Endodermal cell (in vitro differentiated cells): ENCODE results near the gene CYSLTR1. TPM values are rescaled to one million over a fixed set of nuclear protein-coding genes. Genes with fewer than 3 reads are reported as not detected.

ENCODE experiments used
- DNase-seq: peaks from one replicate; pipeline ENCODE4 v3.0.0-alpha.2; 2017
- H3K27ac ChIP-seq: 2 replicates; pipeline ENCODE4 v1.5.1; 2013; ENCODE audit warnings: mild to moderate bottlenecking, low read depth, low read length, moderate library complexity
- H3K27me3 ChIP-seq: 2 replicates; pipeline ENCODE4 v1.6.1; 2013; ENCODE audit warnings: mild to moderate bottlenecking, low read length, moderate library complexity; ENCODE audit not compliant: insufficient read depth, control insufficient read depth, poor library complexity, severe bottlenecking
- H3K36me3 ChIP-seq: 2 replicates; pipeline ENCODE4 v1.7.0; 2013; ENCODE audit warnings: mild to moderate bottlenecking, low read length, moderate library complexity; ENCODE audit not compliant: control insufficient read depth, insufficient read depth
- H3K4me1 ChIP-seq: one replicate; pipeline ENCODE4 v1.7.0; 2013; ENCODE audit warnings: low read length; ENCODE audit not compliant: control insufficient read depth, insufficient read depth
- H3K4me3 ChIP-seq: 2 replicates; pipeline ENCODE4 v1.5.1; 2013; ENCODE audit warnings: mild to moderate bottlenecking, low read length, moderate library complexity
- H3K9ac ChIP-seq: 2 replicates; pipeline ENCODE4 v1.6.1; 2013; ENCODE audit warnings: mild to moderate bottlenecking, low read length, moderate library complexity; ENCODE audit not compliant: poor library complexity, severe bottlenecking; ENCODE audit errors: extremely low read depth
- H3K9me3 ChIP-seq: 2 replicates; pipeline ENCODE4 v1.6.1; 2013; ENCODE audit warnings: mild to moderate bottlenecking, low read length, moderate library complexity; ENCODE audit not compliant: control insufficient read depth
- H3K27ac Mint-ChIP-seq: 2 replicates; pipeline ENCODE4 v1.8.0; 2020; ENCODE audit warnings: mixed read lengths
- H3K27me3 Mint-ChIP-seq: 2 replicates; pipeline ENCODE4 v1.8.0; 2021; ENCODE audit warnings: mild to moderate bottlenecking, mixed read lengths; ENCODE audit not compliant: insufficient read depth
- H3K36me3 Mint-ChIP-seq: 2 replicates; pipeline ENCODE4 v1.8.0; 2020; ENCODE audit warnings: low read depth, mixed read lengths
- H3K4me1 Mint-ChIP-seq: 2 replicates; pipeline ENCODE4 v1.8.0; 2020; ENCODE audit warnings: mixed read lengths
- H3K4me3 Mint-ChIP-seq: 2 replicates; pipeline ENCODE4 v1.8.0; 2020; ENCODE audit warnings: mild to moderate bottlenecking, moderate library complexity, mixed read lengths
- H3K9me3 Mint-ChIP-seq: 2 replicates; pipeline ENCODE4 v1.8.0; 2020; ENCODE audit warnings: mild to moderate bottlenecking, mixed read lengths
- CTCF ChIP-seq: fragments of 200-600 bp; sonication (generic); conservative IDR thresholded peaks from 2 replicates; pipeline ENCODE4 v1.5.0; 2021; ENCODE audit warnings: antibody characterized with exemption, mild to moderate bottlenecking
- WGBS, 2 experiments: methylation state at CpG; one replicate each; pipeline versions ENCODE4 v1.1.5 to v1.1.7; 2013; ENCODE audit warnings: missing lambda C conversion rate in 2 of 2, mixed read lengths in 1 of 2; ENCODE audit not compliant: insufficient coverage in 1 of 2, insufficient read length in 1 of 2; 5-methylcytosine and 5-hydroxymethylcytosine counted together
- total RNA-seq, 2 donors: library from RNA; stranded (reverse); fragmentation: NEBNext Ultra II Directional in 1 of 2; extraction: Animal tissue kit (Norgen Biotek cat#: 25700) in 1 of 2; gene quantifications; 2 replicates in 1 of 2; 3 replicates in 1 of 2; pipeline ENCODE4 v1.2.1, GENCODE V29; 2021

CYSLTR1 gene
- total RNA-seq, 2 donors from 2014 or later: 0.11 to 0.24 TPM

DNA sequence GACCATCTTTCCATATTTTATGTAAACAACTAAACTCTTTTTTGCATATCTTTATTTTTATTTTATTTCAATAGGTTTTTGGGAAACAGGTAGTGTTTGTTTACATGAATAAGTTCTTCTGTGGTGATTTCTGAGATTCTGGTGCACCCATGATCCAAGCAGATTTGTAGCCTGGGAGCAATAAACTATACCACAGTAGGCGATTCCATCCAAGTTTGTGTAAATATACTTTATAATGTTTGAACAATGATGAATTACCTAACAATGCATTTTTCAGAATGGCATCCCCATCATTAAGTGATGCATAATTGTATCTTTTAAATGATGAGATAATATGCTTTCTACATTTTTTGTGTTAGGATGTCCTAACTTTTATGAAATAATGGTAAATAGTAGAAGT lies 39.2 kb upstream of the CYSLTR1 start:
- no peaks in the 10 kb centered on the region for H3K9me3 ChIP-seq
- no peaks in the 10 kb centered on the region for H3K27me3 ChIP-seq
- no peak for DNase-seq
- no peaks in the 10 kb centered on the region for H3K4me1 ChIP-seq
- H3K9ac ChIP-seq: no peak overlapping the region
- Mint-ChIP-seq H3K27ac (no peak overlapping the region), H3K9me3 (peaks cover 46% of the 10 kb centered on the region), H3K4me3 (no peak overlapping the region), H3K36me3 (no peaks in the 10 kb centered on the region), H3K4me1 (no peaks in the 10 kb centered on the region), H3K27me3 (no peaks in the 10 kb centered on the region)
- no peaks in the 10 kb centered on the region for H3K36me3 ChIP-seq
- H3K27ac ChIP-seq: no peak overlapping the region
- no peak for TF ChIP-seq CTCF
- no CpG with 5 or more reads among the region's 1 CpG for WGBS, 2 experiments
- H3K4me3 ChIP-seq: no peak overlapping the region

DNA sequence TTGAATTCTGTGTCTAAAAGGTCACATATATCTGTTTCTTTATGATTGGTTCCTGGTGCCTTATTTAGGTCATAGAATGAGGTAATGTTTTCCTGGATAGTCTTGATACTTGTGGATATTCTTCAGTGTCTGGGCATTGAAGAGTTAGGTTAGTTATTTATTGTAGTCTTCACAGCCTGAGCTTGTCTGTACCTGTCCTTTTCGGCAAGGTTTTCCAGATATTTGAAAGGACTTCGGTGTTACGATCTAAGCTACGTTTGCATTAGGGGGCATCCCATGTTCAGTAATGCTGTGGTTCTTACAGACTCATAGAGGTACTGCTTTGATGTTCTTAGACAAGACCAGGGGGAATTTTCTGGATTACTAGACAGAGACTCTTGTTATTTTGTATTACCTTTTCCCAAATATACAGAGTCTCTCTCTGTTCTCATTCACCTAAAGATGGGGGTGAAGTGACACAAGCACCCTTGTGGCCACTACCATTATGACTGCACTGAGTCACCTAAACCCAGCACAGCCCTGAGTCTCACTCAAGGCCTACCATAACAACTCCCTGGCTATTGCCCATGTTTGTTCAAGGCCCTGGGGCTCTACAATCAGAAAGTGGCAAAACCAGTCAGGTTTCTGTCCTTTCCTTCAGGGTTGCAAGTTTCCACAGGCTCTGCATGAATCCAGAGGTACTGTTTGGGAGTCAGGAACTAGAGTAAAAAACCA lies 30.1 kb upstream of the CYSLTR1 start:
- WGBS, 2 experiments: 92 to 94% methylated on average over 4 of the region's 4 CpGs
- Histone ChIP-seq H3K27me3 (no peaks in the 10 kb centered on the region), H3K9ac (no peak overlapping the region), H3K4me3 (no peak overlapping the region), H3K27ac (no peak overlapping the region), H3K9me3 (no peaks in the 10 kb centered on the region), H3K4me1 (no peaks in the 10 kb centered on the region), H3K36me3 (no peaks in the 10 kb centered on the region)
- Mint-ChIP-seq H3K27me3 (no peaks in the 10 kb centered on the region), H3K4me1 (no peaks in the 10 kb centered on the region), H3K9me3 (peaks cover 55% of the 10 kb centered on the region), H3K27ac (no peak overlapping the region), H3K4me3 (no peak overlapping the region), H3K36me3 (no peaks in the 10 kb centered on the region)
- no peak for DNase-seq
- TF ChIP-seq CTCF: no peak

DNA sequence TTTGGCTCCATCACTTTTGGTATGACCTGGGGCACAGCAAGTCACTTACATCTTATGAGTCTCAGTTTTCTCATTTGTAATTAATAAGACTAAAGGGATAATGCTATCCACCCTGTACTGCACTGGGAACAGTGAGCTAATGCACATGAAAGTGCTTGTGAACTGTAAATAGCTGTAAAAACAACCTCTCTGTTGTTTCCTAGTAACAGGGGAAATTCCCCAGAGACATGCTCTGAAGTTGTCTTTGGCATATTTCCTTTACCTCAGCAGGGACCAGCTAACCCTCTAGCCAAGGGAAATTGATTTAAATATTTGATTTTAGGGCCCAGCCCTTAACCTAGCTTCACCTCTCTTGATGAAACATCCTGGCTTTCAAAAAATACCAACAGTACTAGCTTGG lies 6.1 kb upstream of the CYSLTR1 start:
- Histone ChIP-seq H3K4me3 (no peak overlapping the region), H3K4me1 (no peaks in the 10 kb centered on the region), H3K9ac (no peak overlapping the region), H3K27me3 (no peaks in the 10 kb centered on the region), H3K9me3 (no peaks in the 10 kb centered on the region), H3K36me3 (no peaks in the 10 kb centered on the region), H3K27ac (no peak overlapping the region)
- H3K36me3 Mint-ChIP-seq: no peaks in the 10 kb centered on the region
- H3K4me3 Mint-ChIP-seq: no peak overlapping the region
- no peak overlapping the region for H3K27ac Mint-ChIP-seq
- H3K27me3 Mint-ChIP-seq: no peaks in the 10 kb centered on the region
- DNase-seq: no peak
- no peak for TF ChIP-seq CTCF
- H3K4me1 Mint-ChIP-seq: peaks cover 15% of the 10 kb centered on the region
- peaks cover 49% of the 10 kb centered on the region for H3K9me3 Mint-ChIP-seq
